Mucosa of rectum (tissue), 2 donors: ENCODE data around the gene GSK3A.
"Not testable (repeated sequence)": the region's sequence is repeated elsewhere in the genome, so short reads cannot be mapped to it uniquely, and the experiment has no call there.

Source experiments
- H3K27ac ChIP-seq, 2 donors: one replicate each; pipeline ENCODE4 v1.7.0; 2013; ENCODE audit warnings: inconsistent platforms in 2 of 2, low read depth in 2 of 2, low read length in 2 of 2
- H3K27me3 ChIP-seq, 2 donors: one replicate each; pipeline ENCODE4 v1.7.0; 2013; ENCODE audit warnings: low read length in 2 of 2; ENCODE audit not compliant: control insufficient read depth in 2 of 2, insufficient read depth in 2 of 2
- H3K36me3 ChIP-seq, 2 donors: one replicate each; pipeline ENCODE4 v1.7.0; 2013; ENCODE audit warnings: low read length in 2 of 2; ENCODE audit not compliant: control insufficient read depth in 2 of 2, insufficient read depth in 2 of 2
- H3K4me1 ChIP-seq, 2 donors: one replicate each; pipeline ENCODE4 v1.7.0; 2013; ENCODE audit warnings: low read length in 2 of 2, mild to moderate bottlenecking in 1 of 2; ENCODE audit not compliant: control insufficient read depth in 2 of 2, insufficient read depth in 2 of 2
- H3K4me3 ChIP-seq, 2 donors: one replicate each; pipeline ENCODE4 v1.7.0; 2013; ENCODE audit warnings: low read length in 2 of 2
- H3K9ac ChIP-seq, 2 donors: one replicate each; pipeline ENCODE4 v1.7.0; 2013; ENCODE audit warnings: low read length in 2 of 2, low read depth in 1 of 2, mild to moderate bottlenecking in 1 of 2
- H3K9me3 ChIP-seq, 2 donors: one replicate each; pipeline ENCODE4 v1.7.0; 2013; ENCODE audit warnings: low read length in 2 of 2; ENCODE audit not compliant: control insufficient read depth in 2 of 2
- donor health status: healthy.
- donor health status: Normal muscosa, but diverticular disease.

The GSK3A gene

DNA sequence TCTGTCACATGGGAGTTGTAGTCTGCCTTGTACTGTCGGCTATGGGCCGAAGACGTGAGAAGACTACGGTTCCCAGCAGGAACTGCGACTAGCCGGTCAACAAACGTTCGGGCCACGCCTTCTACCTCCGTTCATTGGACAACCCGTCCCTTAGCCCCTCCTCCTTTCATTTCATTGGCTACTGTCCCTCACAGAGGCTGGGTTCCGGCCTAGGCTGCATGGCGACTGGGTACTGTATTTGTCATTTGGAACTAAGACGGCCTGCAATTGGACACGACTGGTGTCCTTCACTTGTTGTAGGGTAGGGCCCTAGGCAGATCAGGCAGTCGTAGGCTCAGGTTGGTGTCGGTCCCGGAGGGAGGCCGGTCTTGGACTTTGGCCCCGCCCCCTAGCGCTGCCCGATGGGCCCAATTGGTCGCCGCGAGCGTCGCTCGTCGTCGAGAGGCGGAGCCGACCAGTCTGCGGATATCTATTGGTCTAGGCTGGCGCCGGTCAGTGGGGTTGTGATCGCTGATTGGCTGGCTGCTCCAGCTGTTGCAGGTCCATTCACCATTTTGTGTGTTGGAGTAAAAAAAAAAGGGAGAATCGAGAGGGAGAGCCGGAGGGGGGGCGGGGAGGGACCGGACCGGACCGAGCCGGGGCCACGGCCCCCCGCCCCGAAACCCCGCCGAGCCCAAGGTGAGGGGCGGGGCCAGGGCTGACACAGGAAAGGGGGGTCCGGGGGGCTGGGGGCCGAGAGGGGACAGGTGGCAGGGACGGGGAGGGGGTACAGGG lies 26.5 kb upstream of the GSK3A start, which contains the start of gene CIC:
Gene CIC, plus strand, starts transcription at position 549 of the 774 bp plus-strand sequence. CDS start 2,532 bp downstream, outside the sequence.
- H3K27ac ChIP-seq, result peak within 1 kb of the TSS; percentile 96 to 99
- H3K36me3 ChIP-seq, result peaks cover 18% of the 10 kb centered on the region in 2 donors
- H3K4me3 ChIP-seq, result peak within 1 kb of the TSS; percentile 86 to 93
- H3K27me3 ChIP-seq, result no peaks in the 10 kb centered on the region
- peak within 1 kb of the TSS; percentile 93 to 98 for H3K9ac ChIP-seq
- peaks cover 26% of the 10 kb centered on the region in 2 donors for H3K4me1 ChIP-seq
- H3K9me3 ChIP-seq, result no peaks in the 10 kb centered on the region

DNA sequence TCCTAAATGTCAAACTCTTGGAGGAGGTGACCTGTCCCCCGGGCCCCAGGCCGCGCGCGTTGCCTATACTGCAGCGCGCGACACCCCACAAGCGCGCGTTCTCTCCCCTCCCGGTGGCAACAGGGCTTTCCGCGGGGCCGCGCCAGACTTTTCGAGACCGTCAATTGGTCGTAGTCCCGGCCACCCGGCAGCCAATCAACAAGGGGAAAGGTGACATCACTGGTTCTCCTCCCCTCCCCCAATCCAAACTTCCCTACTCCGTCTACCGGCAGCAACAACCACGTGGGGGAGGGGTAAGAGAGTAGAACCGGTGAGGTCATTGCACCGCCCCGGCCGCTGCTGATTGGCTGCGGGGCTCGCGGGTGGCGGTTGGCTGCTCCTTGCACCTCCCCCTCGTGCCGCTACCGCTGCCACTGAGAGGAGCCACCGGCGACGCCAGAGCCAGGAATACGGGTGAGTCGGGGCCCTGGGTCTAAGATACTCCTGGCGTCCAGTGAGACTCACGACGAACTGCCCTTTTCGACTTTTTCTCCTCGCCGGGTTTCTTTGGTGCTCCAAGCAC lies 25.8 kb upstream of the GSK3A start:
- peaks cover 11 to 13% of the 10 kb centered on the region in 2 donors for H3K36me3 ChIP-seq

DNA sequence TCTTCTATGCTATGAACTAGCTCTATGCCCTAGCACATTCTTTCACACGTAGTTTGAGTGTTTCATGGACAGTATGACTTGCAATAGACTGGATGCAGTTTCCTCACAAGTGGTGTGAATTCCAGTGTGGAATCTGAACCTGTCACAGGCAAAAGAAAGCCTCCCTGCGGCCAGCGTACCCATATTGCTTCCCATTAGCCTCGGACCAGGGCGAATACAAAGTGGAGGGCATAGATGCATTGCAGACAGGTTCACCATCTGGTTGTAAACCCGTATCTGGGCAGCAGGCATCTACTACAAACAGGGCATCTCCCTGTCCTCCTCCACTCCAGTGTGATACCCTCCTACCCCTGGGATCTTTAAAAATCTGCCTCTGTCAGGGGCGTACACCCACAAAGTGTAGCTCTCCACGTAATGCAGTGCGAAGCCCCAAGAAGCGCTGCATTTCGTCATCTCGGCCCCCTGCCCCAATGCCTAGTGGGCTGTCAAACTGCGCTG lies 25.3 kb upstream of the GSK3A start:
- H3K9me3 ChIP-seq, result no peaks in the 10 kb centered on the region
- H3K4me1 ChIP-seq, result peaks cover 26% of the 10 kb centered on the region in 2 donors
- H3K4me3 ChIP-seq, result peak overlapping the region; percentile 63 to 78
- H3K36me3 ChIP-seq, result peaks cover 8 to 10% of the 10 kb centered on the region in 2 donors
- H3K9ac ChIP-seq, result peak overlapping the region; percentile 81 to 92
- peak overlapping the region; percentile 96 to 99 for H3K27ac ChIP-seq
- no peaks in the 10 kb centered on the region for H3K27me3 ChIP-seq

More for the DNA sequence above, 25.8 kb upstream of the GSK3A start:
- H3K9ac ChIP-seq, result peak overlapping the region; percentile 92 to 98
- H3K27me3 ChIP-seq, result no peaks in the 10 kb centered on the region
- H3K9me3 ChIP-seq, result no peaks in the 10 kb centered on the region
- peaks cover 26% of the 10 kb centered on the region in 2 donors for H3K4me1 ChIP-seq
- H3K4me3 ChIP-seq, result peak overlapping the region; percentile 78 to 93
- peak overlapping the region; percentile 96 to 99 for H3K27ac ChIP-seq

DNA sequence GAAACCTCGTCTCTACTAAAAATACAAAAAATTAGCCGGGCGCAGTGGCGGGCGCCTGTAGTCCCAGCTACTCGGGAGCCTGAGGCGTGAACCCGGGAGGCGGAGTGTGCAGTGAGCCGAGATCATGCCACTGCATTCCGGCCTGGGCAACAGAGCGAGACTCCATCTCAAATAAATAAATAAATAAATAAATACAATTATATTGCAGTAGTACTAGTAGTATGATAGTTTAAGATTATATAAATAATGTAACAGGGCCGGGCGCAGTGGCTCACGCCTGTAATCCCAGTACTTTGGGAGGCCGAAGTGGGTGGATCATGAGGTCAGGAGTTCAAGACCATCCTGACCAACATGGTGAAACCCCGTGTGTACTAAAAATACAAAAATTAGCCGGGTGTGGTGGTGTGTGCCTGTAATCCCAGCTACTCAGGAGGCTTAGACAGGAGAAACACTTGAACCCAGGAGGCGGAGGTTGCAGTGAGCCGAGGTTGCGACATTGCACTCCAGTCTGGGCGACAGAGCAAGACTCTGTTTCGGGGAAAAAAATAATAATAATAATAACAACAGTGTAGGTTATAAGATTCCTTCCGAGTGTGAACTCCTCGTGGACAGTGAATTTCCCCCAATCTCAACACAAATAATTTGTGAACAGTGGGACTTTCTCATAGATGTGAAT lies 24.7 kb upstream of the GSK3A start:
- H3K9me3 ChIP-seq, H3K4me3 ChIP-seq, H3K9ac ChIP-seq, H3K27ac ChIP-seq, H3K27me3 ChIP-seq, H3K36me3 ChIP-seq: not testable (repeated sequence)
- peaks cover 26% of the 10 kb centered on the region in 2 donors for H3K4me1 ChIP-seq

DNA sequence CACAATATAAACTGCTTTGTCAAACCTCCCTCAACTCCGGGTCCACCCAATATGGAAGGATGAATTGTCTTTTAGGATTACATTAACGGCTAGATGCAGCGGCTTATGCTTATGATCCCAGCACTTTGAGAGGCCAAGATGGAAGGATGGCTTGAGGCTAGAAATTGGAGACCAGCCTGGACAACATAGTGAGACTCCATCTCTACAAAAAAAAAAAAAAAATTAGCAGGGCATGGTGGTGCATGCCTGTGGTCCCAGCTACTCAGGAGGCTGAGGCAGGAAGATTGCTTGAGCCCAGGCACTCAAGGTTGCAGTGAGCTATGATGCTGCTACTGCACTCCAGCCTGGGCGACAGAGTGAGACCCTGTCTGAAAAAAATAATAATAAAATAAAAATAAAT lies 23.7 kb upstream of the GSK3A start:
- peaks cover 22 to 23% of the 10 kb centered on the region in 2 donors for H3K4me1 ChIP-seq
- not testable (repeated sequence) for H3K27ac ChIP-seq, H3K36me3 ChIP-seq, H3K9ac ChIP-seq, H3K27me3 ChIP-seq, H3K4me3 ChIP-seq, H3K9me3 ChIP-seq

DNA sequence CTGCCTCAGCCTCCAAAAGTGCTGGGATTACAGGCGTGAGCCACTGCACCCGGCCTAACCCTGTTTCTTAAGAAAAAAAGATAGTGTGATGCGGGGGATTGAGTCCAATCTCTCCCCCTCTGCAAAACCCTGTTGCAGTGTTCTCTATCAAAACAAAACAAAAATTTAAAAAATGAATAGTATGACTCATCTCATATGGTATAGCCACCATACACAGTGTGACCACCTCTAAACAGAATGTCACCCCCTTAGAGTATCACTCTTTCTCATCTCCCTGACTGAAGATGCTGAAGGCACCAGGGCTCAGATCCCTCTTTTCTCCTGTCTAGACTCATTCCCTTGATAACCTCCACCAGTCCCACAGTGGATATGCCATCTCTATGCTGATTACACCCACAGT lies 19.4 kb upstream of the GSK3A start:
- no peak overlapping the region for H3K9ac ChIP-seq
- H3K4me3 ChIP-seq, result no peak overlapping the region
- H3K4me1 ChIP-seq, result peaks cover 0 to 3% of the 10 kb centered on the region in 2 donors
- no peak overlapping the region for H3K27ac ChIP-seq
- H3K36me3 ChIP-seq, result no peaks in the 10 kb centered on the region
- H3K27me3 ChIP-seq, result no peaks in the 10 kb centered on the region
- no peaks in the 10 kb centered on the region for H3K9me3 ChIP-seq

DNA sequence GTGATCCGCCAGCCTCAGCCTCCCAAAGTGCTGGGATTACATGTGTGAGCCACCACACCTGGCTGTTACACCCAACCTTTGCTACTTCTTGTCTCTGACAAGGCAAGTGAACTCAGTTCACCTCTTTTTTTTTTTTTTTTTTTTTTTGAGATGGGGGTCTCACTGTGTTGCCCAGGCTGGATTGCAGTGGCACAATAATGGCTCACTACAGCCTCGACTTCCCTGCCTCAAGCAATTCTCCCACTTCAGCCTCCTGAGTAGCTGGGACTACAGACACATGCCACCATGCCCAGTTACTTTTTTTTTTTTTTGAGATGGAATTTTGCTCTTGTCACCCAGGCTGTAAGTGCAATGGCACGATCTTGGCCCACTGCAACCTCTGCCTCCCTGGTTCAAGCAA lies 15.4 kb upstream of the GSK3A start:
- H3K4me1 ChIP-seq, result peaks cover 9 to 20% of the 10 kb centered on the region in 2 donors
- H3K27me3 ChIP-seq, H3K27ac ChIP-seq, H3K9me3 ChIP-seq, H3K9ac ChIP-seq, H3K36me3 ChIP-seq, H3K4me3 ChIP-seq: not testable (repeated sequence)

DNA sequence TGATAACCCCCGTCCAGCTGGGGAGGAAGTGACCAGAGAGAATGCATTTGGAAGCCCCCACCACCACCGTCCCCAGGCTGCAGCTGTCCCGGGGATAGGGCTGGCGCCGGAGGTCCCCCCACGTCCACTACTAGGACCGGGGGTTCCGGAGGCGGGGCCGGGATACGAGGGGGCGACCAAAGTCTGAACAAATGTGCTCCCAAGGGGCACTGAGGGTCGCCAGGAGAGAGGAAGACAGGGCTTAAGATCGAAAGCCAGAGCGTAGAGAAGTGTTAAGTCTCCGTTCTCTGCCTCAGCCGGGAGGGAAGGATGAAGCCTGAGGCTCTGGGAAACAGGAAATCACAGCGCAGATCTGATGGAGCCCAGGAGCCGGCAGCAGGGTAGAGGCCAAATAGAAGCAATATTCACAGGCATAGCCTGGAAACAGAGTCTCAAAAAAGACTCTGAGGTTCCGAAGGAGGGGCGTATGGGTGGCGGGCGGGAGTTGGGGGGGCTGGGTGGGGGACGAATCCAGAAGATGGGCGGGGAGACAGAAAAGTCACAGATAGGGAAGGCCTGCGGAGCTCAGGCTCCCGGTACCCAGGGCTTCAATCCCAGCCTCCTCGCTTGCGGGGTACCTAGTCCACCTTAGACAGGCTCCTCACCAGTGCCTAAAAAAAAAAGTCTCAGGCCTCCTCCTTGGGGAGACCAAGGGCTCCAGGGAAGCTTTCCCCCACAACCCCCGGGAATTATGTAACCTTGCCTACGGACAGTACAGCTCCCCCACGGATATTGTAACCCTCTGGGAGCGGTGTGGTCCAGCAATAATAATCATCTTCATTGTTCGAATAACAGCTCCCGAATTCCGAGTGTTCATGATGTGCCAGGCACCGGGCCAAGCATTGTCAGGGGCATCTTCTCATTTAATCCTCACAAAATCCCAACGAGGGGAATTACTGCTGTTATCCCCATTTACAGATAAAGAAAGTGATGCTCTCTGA lies 13.7 kb upstream of the GSK3A start:
- Histone ChIP-seq H3K36me3 (no peaks in the 10 kb centered on the region), H3K9me3 (no peaks in the 10 kb centered on the region), H3K27ac (peak overlapping the region; percentile 80 to 84), H3K9ac (peak overlapping the region; percentile 64 to 77), H3K4me1 (peaks cover 20 to 32% of the 10 kb centered on the region in 2 donors), H3K27me3 (no peaks in the 10 kb centered on the region), H3K4me3 (peak overlapping the region; percentile 56 to 74)
